HL-60 (cell line): ENCODE data around the gene CLASP2.

Experiments used
- GABPA ChIP-seq: IDR thresholded peaks from 2 replicates; pipeline ENCODE4 v1.6.1; 2012; ENCODE audit warnings: low read depth
- SPI1 ChIP-seq: IDR thresholded peaks from 2 replicates; pipeline ENCODE4 v1.6.1; 2012; ENCODE audit warnings: low read depth, mild to moderate bottlenecking, borderline replicate concordance
- TF ChIP-seq, protein P1 (sequence below): IDR thresholded peaks from one replicate; pipeline ENCODE4 v1.5.1; 2011; ENCODE audit warnings: low read length, control low read depth, inconsistent platforms; ENCODE audit not compliant: insufficient read depth

DNA sequence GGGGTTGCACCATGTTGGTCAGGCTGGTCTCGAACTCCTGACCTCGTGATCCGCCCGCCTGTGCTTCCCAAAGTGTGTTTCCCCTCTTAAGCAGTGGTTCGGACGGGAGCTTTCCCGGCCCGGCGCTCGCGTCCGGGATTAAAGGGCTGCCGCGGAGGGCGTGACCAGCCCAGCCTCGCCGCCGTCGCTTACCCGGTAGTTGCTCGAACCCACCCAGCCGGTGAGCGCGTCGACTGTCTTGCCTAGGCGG is 513 bp downstream of the CLASP2 start:
- TF ChIP-seq, protein P1, sequence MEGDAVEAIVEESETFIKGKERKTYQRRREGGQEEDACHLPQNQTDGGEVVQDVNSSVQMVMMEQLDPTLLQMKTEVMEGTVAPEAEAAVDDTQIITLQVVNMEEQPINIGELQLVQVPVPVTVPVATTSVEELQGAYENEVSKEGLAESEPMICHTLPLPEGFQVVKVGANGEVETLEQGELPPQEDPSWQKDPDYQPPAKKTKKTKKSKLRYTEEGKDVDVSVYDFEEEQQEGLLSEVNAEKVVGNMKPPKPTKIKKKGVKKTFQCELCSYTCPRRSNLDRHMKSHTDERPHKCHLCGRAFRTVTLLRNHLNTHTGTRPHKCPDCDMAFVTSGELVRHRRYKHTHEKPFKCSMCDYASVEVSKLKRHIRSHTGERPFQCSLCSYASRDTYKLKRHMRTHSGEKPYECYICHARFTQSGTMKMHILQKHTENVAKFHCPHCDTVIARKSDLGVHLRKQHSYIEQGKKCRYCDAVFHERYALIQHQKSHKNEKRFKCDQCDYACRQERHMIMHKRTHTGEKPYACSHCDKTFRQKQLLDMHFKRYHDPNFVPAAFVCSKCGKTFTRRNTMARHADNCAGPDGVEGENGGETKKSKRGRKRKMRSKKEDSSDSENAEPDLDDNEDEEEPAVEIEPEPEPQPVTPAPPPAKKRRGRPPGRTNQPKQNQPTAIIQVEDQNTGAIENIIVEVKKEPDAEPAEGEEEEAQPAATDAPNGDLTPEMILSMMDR: no peak
- TF ChIP-seq GABPA (no peak), SPI1 (no peak)
